Left kidney (tissue), 2 donors: Measurements from ENCODE around the gene CNTN6. TPM values are rescaled to one million over a fixed set of nuclear protein-coding genes. Genes with fewer than 3 reads are reported as not detected.
"Not testable (repeated sequence)": the region's sequence is repeated elsewhere in the genome, so short reads cannot be mapped to it uniquely, and the experiment has no call there.

Experiments used
- DNase-seq: peaks from one replicate; pipeline ENCODE4 v3.0.0-alpha.2; 2013
- polyA plus RNA-seq: library from polyadenylated mRNA; unstranded; fragments of 120-200 nt; gene quantifications from one replicate; pipeline ENCODE4 v1.2.1, GENCODE V29; 2013; ENCODE audit not compliant: insufficient read length

Gene CNTN6
- polyA plus RNA-seq, 1 donor, result 4.3 TPM

DNA sequence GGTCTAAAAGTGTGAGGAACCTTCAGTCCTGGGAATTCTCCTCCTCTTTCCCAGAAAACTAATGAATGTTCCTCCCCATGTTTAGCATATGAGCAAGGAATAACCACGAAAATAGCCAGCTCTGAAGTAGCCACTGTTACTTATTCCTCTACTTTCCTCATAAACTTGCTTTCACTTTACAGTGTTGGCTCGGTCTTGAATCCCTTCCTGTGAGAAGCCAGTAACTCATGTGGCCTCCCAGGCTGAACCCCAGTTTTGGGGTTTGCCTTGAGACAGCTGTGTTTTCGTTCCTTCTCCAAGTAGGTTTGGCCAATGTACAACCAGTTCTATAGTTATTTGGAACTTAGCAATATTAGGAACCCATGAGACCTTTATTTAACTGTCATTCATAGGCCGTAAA lies 195.0 kb downstream of the CNTN6 start:
- no peak for DNase-seq

GRCh38 chr3:1288805-1289494 lies 196.1 kb downstream of the CNTN6 start:
- no peak for DNase-seq

DNA sequence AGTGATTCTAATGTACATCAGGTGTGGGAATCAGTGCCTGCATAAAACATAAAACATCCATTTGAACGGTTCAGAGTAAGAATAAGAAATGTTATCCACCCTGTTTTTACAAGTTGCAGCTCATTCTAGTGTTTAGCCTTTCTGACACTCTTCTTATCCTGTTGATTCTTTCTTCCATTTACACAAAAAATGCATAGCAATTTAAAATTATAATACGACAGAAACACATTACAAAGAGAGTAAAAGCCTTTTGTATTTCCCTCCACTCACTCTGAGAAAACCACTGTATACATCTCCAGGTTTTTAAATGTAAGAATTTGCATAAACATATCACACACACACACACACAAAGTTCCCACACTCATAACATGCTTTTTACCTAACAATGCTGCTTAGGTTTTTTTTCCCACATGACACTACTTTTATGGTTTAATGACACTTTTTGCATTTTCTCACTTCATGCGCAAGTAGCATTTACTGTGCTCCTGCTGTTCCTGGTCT lies 199.8 kb downstream of the CNTN6 start:
- no peak for DNase-seq

- no peak for DNase-seq
These were observed 201.8 kb downstream of the CNTN6 start for GRCh38 chr3:1294586-1294985.

GRCh38 chr3:1318296-1319005 lies 225.6 kb downstream of the CNTN6 start:
- DNase-seq, result no peak

- no peak for DNase-seq
These were observed 233.7 kb downstream of the CNTN6 start for GRCh38 chr3:1326546-1326945.

DNA sequence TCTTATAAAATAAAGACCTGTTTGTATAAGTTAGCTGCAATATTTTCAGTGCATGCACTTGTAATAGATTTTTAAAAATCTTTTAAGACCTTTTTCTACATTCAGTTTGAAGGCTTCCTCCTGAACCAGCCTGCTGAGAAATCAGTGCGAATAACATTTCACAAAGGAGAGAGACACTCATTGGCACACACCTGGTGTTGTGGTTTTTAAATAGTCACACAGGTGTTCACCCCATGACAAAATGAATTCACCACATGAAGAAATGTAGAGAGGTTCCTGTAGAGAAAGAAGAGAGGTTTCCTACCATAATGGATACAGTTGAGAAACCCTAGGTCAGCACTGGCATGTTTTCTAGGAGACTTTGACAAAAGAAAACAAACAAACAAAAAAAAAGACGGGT lies 237.3 kb downstream of the CNTN6 start:
- no peak for DNase-seq

DNA sequence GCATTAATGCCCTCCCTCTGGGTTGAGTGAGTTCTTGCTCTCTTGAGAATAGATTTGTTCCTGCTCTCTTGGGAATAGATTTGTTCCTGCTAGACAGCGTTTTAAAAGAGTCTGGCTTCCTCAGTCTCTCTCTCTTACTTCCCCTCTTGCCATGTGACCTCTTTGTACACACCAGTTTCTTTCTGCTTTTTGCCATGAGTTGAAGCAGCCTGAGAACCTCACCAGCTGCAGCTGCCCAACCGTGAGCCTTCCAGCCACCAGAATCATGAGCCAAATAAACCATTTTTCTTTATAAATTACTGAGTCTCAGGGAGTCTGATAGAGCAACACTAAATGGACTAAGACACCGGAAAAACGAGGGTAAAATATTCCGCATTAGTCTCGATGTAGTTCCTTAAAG lies 253.6 kb downstream of the CNTN6 start:
- DNase-seq, result no peak

- DNase-seq, result no peak
These were observed 255.7 kb downstream of the CNTN6 start for GRCh38 chr3:1348547-1348946.

GRCh38 chr3:1350885-1351284 lies 258.1 kb downstream of the CNTN6 start:
- DNase-seq, result no peak

DNA sequence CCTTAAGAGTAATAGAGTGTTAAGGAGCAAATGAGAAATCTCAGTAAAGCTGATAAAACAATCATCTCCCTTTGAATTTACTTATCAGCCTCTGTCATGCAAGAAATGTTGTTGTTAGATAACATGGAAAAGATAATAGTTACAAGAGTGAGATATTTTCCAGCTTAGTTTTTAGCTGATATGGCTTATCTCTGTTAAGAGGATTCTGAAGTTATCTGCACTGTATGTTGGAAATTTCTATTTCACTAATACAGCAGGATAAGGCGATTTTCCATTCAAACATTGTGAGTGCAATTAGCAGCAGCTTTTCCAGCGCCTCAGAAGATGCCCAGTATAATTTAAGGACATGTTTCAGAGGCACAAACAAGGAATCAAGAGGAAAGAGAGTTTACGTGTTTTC lies 262.9 kb downstream of the CNTN6 start:
- no peak for DNase-seq

GRCh38 chr3:1356101-1356500 lies 263.3 kb downstream of the CNTN6 start:
- DNase-seq, result no peak

- DNase-seq, result no peak
These were observed 272.7 kb downstream of the CNTN6 start for GRCh38 chr3:1365528-1365927.

DNA sequence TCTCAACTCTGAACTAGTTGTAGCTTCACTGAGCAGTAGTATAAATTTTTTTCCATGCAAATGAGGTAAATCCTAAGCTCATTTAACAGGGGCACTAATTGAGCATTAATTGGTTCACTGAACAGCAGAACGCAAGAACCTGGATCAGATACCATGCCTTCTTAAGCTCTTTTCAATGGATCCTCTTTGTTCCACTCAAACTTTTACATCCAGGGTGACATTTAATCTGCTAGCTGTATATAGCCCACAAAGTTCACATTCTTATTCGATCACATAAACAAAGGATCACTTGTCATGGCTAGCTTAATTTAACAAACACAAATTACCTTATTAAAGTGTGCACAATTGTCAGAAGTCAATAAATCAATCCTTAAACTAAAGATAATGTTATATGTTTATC lies 281.6 kb downstream of the CNTN6 start:
- no peak for DNase-seq

- DNase-seq, result no peak
These were observed 282.3 kb downstream of the CNTN6 start for GRCh38 chr3:1375145-1375544.

GRCh38 chr3:1380926-1381646 lies 288.3 kb downstream of the CNTN6 start:
- no peak for DNase-seq

DNA sequence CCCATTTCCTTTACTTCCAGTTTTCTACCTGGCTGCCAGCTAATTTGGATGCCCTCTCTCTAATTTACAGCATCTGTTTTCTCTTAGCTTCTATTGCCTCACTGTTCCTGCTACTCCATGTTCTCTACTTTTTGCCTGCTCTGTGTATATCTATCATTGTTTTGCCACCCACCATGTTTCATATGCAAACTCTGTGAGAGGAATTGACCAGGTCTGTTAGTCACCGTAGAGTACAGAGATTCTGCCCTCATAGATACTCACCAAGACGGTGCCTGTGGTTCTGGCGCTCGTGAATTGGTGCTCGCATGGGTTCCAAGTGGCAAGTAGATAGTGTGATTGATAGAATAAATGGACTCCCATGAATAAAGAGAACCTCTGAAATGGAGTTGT lies 288.8 kb downstream of the CNTN6 start:
- no peak for DNase-seq

GRCh38 chr3:1387396-1387905 lies 294.6 kb downstream of the CNTN6 start:
- DNase-seq, result not testable (repeated sequence)

- no peak for DNase-seq
These were observed 301.4 kb downstream of the CNTN6 start for GRCh38 chr3:1394188-1394587.

- DNase-seq, result no peak
These were observed 307.7 kb downstream of the CNTN6 start for GRCh38 chr3:1400571-1400970.

DNA sequence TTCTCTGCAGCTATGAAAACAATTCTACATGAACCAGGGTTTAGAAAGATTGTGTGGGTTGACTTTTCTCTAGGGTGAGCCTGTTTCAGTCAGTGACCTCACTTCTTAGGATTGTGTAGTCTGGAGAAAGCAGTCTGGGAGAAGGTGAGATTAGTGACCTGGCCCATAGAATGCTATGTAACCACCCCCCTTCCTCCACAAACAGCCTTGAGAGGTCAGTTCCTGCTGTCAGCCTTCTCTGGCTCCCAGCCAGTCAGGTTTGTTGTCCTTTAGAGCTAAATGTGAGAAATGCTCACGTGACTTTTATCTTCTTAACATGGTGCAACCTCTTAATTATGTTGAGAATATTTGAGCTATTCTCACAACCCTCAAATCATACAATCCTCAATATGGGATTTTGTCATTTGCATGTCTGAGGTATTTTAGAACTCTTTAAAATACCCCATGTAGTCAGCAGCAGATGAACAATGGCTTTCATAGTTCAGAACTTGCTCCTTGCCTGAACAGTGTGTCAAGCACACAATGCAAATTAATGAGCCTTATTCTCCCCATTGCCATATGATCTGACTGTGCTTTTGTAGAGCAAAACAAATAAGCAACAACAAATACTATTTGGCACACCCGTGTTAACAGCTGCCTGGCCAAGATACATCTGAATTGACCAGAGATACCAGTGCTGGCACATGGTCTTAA lies 311.6 kb downstream of the CNTN6 start:
- peak; percentile 30 for DNase-seq

DNA sequence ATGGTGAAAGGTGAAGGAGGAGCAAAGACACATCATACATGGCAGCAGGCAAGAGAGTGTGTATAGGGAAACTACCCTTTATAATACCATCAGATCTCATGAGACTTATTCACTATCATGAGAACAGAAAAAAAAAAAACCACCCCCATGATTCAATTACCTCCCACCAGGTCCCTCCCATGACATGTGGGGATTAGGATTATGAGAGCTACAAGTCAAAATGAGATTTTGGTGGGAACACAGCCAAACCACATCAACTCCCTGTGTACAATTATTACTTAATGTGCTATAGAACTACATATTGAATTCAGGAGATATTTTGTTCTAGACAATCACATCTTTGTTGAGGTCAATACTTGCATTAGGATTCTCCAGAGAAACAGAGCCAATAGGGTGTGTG lies 313.4 kb downstream of the CNTN6 start:
- no peak for DNase-seq
